H1 (cell line): Measurements from ENCODE around the gene MOB1B. TPM values are rescaled to one million over a fixed set of nuclear protein-coding genes. Genes with fewer than 3 reads are reported as not detected.

Experiments
- RAD21 ChIP-seq, 2 experiments: IDR thresholded peaks in 1 of 2; conservative IDR thresholded peaks in 1 of 2; 2 replicates each; pipeline ENCODE4 v1.6.1; 2011; ENCODE audit warnings: low read depth in 2 of 2, low read length in 2 of 2, improper control_type of control experiment in 1 of 2, inconsistent platforms in 1 of 2, mild to moderate bottlenecking in 1 of 2, moderate library complexity in 1 of 2
- RNF2 ChIP-seq: fragments of 200-900, 300-1000 bp; sonication (generic); IDR thresholded peaks from 2 replicates; pipeline ENCODE4 v1.7.1; 2016; ENCODE audit warnings: borderline replicate concordance, low read depth, mild to moderate bottlenecking, antibody characterized with exemption, low read length; ENCODE audit not compliant: poor library complexity, severe bottlenecking; ENCODE audit errors: missing control alignments
- polyA plus RNA-seq, 7 experiments: library from polyadenylated mRNA; depleted of rRNA in 3 of 7; stranded (reverse) in 5 of 7; unstranded in 2 of 7; fragments of >200 nt in 5 of 7; fragments of 200-250 nt in 2 of 7; gene quantifications; 1 replicate in 5 of 7; 2 replicates in 1 of 7; 4 replicates in 1 of 7; pipeline versions ENCODE4 v1.2.1 to v1.2.3, GENCODE V29; 2011 to 2013; ENCODE audit warnings: missing spikeins in 2 of 7, mixed read lengths in 2 of 7
- total RNA-seq: library from RNA; stranded (reverse); fragmentation: NEBNext Ultra II Directional; extraction: Animal tissue kit (Norgen Biotek cat#: 25700); gene quantifications from 2 replicates; pipeline ENCODE4 v1.2.1, GENCODE V29; 2021
- TF ChIP-seq, protein P1 (sequence below): IDR thresholded peaks from 2 replicates; pipeline ENCODE4 v1.6.1; 2012; ENCODE audit warnings: low read length, inconsistent platforms

Gene MOB1B
- total and polyA plus RNA-seq, 2 of the 8 experiments (the other 6 are each of a cell fraction or from before 2014, with no cell fraction given) = 3.8 to 33.5 TPM

DNA sequence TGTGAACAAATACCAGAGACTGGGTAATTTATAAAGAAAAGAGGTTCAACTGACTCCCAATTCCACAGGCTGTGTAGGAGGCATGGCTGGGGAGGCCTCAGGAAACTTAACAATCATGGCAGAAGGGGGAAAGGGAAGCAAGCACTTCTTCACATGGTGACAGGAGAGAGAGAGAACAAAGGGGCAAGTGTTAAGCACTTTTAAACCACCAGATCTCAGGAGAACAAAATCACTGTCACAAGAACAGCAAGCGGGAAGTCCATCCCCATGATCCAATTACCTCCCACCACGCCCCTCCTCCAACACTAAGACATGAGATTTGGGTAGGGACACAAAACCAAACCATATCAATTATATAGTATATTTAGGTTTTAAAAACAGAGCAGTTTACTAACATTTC lies 30.8 kb downstream of the MOB1B start (continued):
- TF ChIP-seq RNF2 = no peak
- TF ChIP-seq, protein P1, sequence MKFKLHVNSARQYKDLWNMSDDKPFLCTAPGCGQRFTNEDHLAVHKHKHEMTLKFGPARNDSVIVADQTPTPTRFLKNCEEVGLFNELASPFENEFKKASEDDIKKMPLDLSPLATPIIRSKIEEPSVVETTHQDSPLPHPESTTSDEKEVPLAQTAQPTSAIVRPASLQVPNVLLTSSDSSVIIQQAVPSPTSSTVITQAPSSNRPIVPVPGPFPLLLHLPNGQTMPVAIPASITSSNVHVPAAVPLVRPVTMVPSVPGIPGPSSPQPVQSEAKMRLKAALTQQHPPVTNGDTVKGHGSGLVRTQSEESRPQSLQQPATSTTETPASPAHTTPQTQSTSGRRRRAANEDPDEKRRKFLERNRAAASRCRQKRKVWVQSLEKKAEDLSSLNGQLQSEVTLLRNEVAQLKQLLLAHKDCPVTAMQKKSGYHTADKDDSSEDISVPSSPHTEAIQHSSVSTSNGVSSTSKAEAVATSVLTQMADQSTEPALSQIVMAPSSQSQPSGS = no peak
- TF ChIP-seq RAD21 (IDR thresholded peaks at IDR 0.05 in 1 of 2, conservative IDR thresholded peaks at IDR 0.05 in 1 of 2; ENCODE audit: low read depth in 2 of 2, low read length in 2 of 2) = no peak
